SKM-1 treated with dmso at 0.1 percent for 144 hours (cell line): ENCODE results near the gene CDKN1C.

ENCODE experiments used
- DNase-seq: peaks from one replicate; lab custom pipeline; 2025; ENCODE audit not compliant: unreplicated experiment; lab: John Stamatoyannopoulos, UW

CDKN1C gene

GRCh38 chr11:2923446-2924375 lies 38.1 kb upstream of the CDKN1C start:
- DNase-seq, result no peak

- DNase-seq, result no peak
These were observed 37.1 kb upstream of the CDKN1C start for GRCh38 chr11:2922655-2923054.

- DNase-seq, result no peak
These were observed 36.3 kb upstream of the CDKN1C start for GRCh38 chr11:2921742-2922493.

DNA sequence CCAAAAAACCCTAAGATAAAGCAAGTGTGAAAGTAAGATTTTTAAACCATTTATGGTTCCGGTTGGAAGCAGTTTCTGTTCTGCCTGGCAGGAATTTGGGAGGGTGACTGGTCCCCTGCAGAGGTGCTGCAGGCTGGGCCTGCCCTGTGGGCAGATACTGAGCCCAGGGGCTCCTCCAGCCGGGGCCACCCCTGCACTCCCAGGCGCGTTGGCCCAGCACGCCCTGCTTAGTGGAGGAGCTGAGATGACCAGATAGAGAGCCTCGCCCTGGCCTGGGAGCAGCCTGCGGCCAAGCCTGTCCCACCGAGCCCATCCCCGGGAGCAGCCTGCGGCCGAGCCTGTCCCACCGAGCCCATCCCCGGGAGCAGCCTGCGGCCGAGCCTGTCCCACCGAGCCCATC lies 35.7 kb upstream of the CDKN1C start:
- no peak for DNase-seq

DNA sequence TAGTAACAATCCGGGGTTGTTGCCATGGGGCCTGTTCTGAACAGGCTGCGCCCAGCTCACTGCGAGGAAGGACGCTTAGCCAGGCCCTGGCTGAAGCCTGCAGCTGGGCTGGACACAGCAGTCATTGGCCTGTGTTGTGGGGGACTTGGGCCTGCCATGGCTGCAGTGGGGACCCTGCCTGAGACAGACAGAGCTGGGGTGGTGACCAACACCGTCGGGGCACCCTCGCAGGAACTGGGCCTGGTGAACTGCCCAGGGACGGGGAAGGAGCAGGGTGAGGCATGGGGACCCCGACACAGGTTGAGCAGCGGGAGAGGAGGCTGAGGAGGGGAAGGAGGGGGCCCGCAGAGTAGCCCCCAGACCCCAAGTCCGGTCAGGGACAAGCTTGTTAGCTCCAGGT lies 34.8 kb upstream of the CDKN1C start:
- DNase-seq, result no peak

- DNase-seq, result no peak
These were observed 34.3 kb upstream of the CDKN1C start for GRCh38 chr11:2919837-2920236.

DNA sequence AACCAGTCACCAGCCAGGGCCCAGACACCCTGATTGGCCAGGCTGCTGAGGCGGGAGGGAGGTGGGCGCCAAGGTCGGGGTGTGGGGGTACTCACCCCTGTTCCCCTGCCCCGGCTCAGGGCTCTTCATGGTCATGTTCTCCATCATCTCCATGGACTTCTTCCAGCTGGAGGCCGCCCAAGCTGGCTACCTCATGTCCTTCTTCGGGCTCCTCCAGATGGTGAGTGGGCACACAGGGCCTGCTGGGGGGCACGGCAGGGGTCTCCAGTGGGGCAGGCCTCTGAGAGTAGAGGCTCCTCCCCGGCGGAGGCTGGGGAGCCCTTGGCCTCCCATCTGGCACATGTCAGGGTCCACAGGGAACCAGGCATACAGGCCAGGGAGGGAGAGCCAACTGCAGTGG lies 33.6 kb upstream of the CDKN1C start:
- no peak for DNase-seq

DNA sequence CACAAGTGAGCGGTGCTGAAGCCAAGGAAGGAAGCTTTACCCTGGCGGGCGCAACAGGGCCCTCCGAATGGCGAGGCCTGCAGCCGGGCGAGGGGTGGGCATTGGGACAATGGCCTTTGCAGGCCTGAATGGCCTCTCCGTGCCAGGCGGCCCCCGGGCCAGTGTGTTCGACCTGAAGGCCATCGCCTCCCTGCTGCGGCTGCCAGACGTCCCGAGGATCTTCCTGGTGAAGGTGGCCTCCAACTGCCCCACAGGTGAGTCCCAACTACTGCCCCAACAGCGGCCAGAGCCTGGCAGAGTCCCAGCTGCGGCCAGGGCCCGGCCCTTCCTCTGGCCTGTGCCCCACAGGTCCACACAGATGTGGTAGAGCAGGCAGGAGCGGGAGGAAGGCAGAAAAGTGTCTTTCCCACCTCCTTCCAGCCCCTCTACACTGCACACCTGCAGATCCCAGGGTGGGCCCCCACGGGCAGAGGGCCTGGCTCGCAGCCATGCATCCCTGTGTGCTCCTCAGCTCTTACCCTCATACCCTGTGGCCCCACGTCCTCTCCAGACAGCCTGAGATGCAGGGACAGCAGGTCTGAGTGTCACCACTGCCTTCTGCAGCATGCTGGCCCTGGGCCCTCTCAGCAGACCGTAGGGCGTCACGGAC lies 32.4 kb upstream of the CDKN1C start:
- no peak for DNase-seq

GRCh38 chr11:2916892-2917645 lies 31.5 kb upstream of the CDKN1C start:
- no peak for DNase-seq

- DNase-seq, result no peak
These were observed 30.7 kb upstream of the CDKN1C start for GRCh38 chr11:2916114-2916891.

DNA sequence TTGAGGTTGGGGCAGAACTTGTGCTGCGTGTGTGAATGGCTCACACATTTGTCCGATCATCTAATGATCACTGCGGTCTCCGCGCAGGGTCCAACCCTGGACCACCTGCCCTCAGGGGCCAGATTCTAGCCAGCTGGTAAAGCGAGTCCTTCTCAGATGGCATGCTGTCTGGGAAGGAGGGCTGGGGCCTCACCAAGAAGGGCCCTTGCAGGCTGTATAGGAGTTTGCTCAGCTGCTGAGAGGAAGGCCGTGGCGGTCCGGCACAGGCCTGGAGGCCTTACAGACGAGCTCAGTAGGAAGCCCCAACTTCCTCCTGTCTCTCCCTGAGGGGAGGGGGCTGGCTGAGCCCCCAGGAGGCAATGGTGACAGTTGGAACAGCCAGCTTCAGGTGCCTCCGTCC lies 29.9 kb upstream of the CDKN1C start:
- DNase-seq, result no peak

GRCh38 chr11:2914455-2915195 lies 29.1 kb upstream of the CDKN1C start:
- DNase-seq, result no peak

- no peak for DNase-seq
These were observed 28.2 kb upstream of the CDKN1C start for GRCh38 chr11:2913776-2914175.

GRCh38 chr11:2913019-2913431 lies 27.4 kb upstream of the CDKN1C start:
- no peak for DNase-seq

GRCh38 chr11:2912498-2912897 lies 26.9 kb upstream of the CDKN1C start:
- no peak for DNase-seq

- DNase-seq, result no peak
These were observed 26.3 kb upstream of the CDKN1C start for GRCh38 chr11:2911785-2912391.

- DNase-seq, result no peak
These were observed 25.7 kb upstream of the CDKN1C start for GRCh38 chr11:2911088-2911784.

GRCh38 chr11:2910401-2910955 lies 24.9 kb upstream of the CDKN1C start:
- DNase-seq, result no peak
